Panc1 (cell line): ENCODE data around the gene CREBL2. TPM values are rescaled to one million over a fixed set of nuclear protein-coding genes. Genes with fewer than 3 reads are reported as not detected.

Experiments used
- ATAC-seq: fragments of 200-7000 bp; cut with Tn5 transposase; 2 replicates; pipeline ENCODE4 v1.9.1; 2020; ENCODE audit warnings: mild to moderate bottlenecking, moderate library complexity
- BruUV-seq: library from RNA; stranded (reverse); fragments of 400-500 nt; replicated peaks from 2 replicates; lab custom pipeline; 2021; lab: Mats Ljungman, UMichigan
- CTCF ChIA-PET: fragments of 300-600 bp; sonication (Branson Sonifier 250); formaldehyde crosslinking; loops from one replicate; lab custom pipeline; 2022; ENCODE audit warnings: antibody characterized with exemption; lab: Charles Lee
- POLR2A ChIA-PET: fragments of 300-600 bp; sonication (Branson Sonifier 250); formaldehyde crosslinking; loops from one replicate; lab custom pipeline; 2022; ENCODE audit warnings: antibody characterized with exemption; lab: Charles Lee
- DNase-seq: peaks from one replicate; pipeline ENCODE4 v3.0.0-alpha.2; 2010; ENCODE audit warnings: low read depth, low spot score
- H3K27ac ChIP-seq: 2 replicates; pipeline ENCODE4 v1.5.1; 2011; ENCODE audit warnings: mild to moderate bottlenecking, low read length, inconsistent platforms
- H3K27me3 ChIP-seq: fragments of 200-500 bp; sonication (Bioruptor generic); 2 replicates; pipeline ENCODE4 v1.6.0; 2014; ENCODE audit warnings: low read length, inconsistent platforms; ENCODE audit not compliant: control insufficient read depth, insufficient read depth
- H3K36me3 ChIP-seq: fragments of 200-500 bp; sonication (Bioruptor generic); 2 replicates; pipeline ENCODE4 v1.5.1; 2014; ENCODE audit warnings: inconsistent platforms, mild to moderate bottlenecking, low read length, moderate library complexity; ENCODE audit not compliant: control insufficient read depth, insufficient read depth
- H3K4me1 ChIP-seq: 2 replicates; pipeline ENCODE4 v1.5.1; 2011; ENCODE audit warnings: inconsistent platforms, mild to moderate bottlenecking, low read length, moderate library complexity; ENCODE audit not compliant: control insufficient read depth, insufficient read depth
- H3K4me3 ChIP-seq, 2 experiments: 2 replicates each; pipeline ENCODE4 v1.5.1; 2011 to 2012; ENCODE audit warnings: low read depth in 2 of 2, low read length in 2 of 2, mild to moderate bottlenecking in 2 of 2, inconsistent platforms in 1 of 2, moderate library complexity in 1 of 2
- H3K9me3 ChIP-seq: fragments of 200-500 bp; sonication (Bioruptor generic); 2 replicates; pipeline ENCODE4 v1.5.1; 2014; ENCODE audit warnings: low read depth, mild to moderate bottlenecking, inconsistent platforms, low read length, moderate library complexity; ENCODE audit not compliant: control insufficient read depth, insufficient read depth
- POLR2AphosphoS5 ChIP-seq: IDR thresholded peaks from 2 replicates; pipeline ENCODE4 v1.6.1; 2012; ENCODE audit warnings: mild to moderate bottlenecking, low read depth, low read length, moderate library complexity
- SIN3A ChIP-seq: IDR thresholded peaks from 2 replicates; pipeline ENCODE4 v1.6.1; 2012; ENCODE audit warnings: low read depth, mild to moderate bottlenecking, low read length, moderate library complexity, borderline replicate concordance; ENCODE audit not compliant: insufficient read depth
- TCF7L2 ChIP-seq: IDR thresholded peaks from 2 replicates; pipeline ENCODE4 v1.6.1; 2011; ENCODE audit warnings: mild to moderate bottlenecking, low read depth, low read length, inconsistent platforms
- in situ Hi-C: cut with HindIII; loops from 2 replicates; pipeline ENCODE4 v1.10.0; 2016; ENCODE audit warnings: low sequenced_read_pairs, low pct_unique_long_range_greater_than_20kb
- intact Hi-C: fragments of 100-400 bp; cut with micrococcal nuclease; formaldehyde crosslinking; loops from one replicate; pipeline ENCODE4 v1.10.0; 2022; ENCODE audit not compliant: unreplicated experiment
- total RNA-seq: library from RNA; stranded (reverse); gene quantifications from one replicate; pipeline ENCODE4 v1.2.1, GENCODE V29; 2021; ENCODE audit not compliant: unreplicated experiment
- TF ChIP-seq, protein P1 (sequence below): fragments of 450-650 bp; IDR thresholded peaks from 2 replicates; pipeline ENCODE4 v1.5.1; 2017; ENCODE audit warnings: mild to moderate bottlenecking
- TF ChIP-seq, protein P2 (sequence below), 2 experiments: IDR thresholded peaks; 2 replicates each; pipeline ENCODE4 v1.6.1; 2011 to 2012; ENCODE audit warnings: low read depth in 2 of 2, control low read depth in 1 of 2, low read length in 1 of 2, mild to moderate bottlenecking in 1 of 2, moderate library complexity in 1 of 2; ENCODE audit not compliant: insufficient read depth in 1 of 2

The CREBL2 gene
- total RNA-seq, 1 experiment from 2014 or later: 13.6 TPM

DNA sequence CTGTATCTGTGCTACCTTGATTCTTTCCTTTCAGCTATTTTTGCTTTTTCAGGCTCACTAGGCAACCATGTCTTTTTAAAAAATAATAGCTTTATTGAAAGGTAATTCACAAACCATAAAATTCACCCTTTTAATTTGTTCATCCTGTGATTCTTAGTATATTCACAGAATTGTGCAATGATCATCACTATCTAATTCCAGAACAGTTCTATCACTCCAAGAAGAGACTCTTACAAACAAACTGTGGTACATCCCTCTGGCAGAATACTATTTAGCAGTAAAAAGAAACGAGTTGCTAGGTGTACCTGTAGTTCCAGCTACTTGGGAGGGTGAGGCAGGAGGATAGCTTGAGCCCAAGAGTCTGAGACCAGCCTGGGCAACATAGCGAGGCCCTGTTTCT is 14.8 kb downstream of the CREBL2 start:
- H3K4me3 ChIP-seq: no peak overlapping the region
- POLR2A ChIA-PET: interaction anchor here (0.6 kb wide), 1 partner anchor 105 kb away, joined by 6 read pairs; no protein-coding TSS in a partner anchor
- H3K4me1 ChIP-seq: no peaks in the 10 kb centered on the region
- CTCF ChIA-PET: no interaction called here
- no peaks in the 10 kb centered on the region for H3K27me3 ChIP-seq
- TF ChIP-seq POLR2AphosphoS5 (no peak), TCF7L2 (no peak), SIN3A (no peak)
- TF ChIP-seq, protein P1, sequence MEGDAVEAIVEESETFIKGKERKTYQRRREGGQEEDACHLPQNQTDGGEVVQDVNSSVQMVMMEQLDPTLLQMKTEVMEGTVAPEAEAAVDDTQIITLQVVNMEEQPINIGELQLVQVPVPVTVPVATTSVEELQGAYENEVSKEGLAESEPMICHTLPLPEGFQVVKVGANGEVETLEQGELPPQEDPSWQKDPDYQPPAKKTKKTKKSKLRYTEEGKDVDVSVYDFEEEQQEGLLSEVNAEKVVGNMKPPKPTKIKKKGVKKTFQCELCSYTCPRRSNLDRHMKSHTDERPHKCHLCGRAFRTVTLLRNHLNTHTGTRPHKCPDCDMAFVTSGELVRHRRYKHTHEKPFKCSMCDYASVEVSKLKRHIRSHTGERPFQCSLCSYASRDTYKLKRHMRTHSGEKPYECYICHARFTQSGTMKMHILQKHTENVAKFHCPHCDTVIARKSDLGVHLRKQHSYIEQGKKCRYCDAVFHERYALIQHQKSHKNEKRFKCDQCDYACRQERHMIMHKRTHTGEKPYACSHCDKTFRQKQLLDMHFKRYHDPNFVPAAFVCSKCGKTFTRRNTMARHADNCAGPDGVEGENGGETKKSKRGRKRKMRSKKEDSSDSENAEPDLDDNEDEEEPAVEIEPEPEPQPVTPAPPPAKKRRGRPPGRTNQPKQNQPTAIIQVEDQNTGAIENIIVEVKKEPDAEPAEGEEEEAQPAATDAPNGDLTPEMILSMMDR: no peak
- TF ChIP-seq, protein P2, sequence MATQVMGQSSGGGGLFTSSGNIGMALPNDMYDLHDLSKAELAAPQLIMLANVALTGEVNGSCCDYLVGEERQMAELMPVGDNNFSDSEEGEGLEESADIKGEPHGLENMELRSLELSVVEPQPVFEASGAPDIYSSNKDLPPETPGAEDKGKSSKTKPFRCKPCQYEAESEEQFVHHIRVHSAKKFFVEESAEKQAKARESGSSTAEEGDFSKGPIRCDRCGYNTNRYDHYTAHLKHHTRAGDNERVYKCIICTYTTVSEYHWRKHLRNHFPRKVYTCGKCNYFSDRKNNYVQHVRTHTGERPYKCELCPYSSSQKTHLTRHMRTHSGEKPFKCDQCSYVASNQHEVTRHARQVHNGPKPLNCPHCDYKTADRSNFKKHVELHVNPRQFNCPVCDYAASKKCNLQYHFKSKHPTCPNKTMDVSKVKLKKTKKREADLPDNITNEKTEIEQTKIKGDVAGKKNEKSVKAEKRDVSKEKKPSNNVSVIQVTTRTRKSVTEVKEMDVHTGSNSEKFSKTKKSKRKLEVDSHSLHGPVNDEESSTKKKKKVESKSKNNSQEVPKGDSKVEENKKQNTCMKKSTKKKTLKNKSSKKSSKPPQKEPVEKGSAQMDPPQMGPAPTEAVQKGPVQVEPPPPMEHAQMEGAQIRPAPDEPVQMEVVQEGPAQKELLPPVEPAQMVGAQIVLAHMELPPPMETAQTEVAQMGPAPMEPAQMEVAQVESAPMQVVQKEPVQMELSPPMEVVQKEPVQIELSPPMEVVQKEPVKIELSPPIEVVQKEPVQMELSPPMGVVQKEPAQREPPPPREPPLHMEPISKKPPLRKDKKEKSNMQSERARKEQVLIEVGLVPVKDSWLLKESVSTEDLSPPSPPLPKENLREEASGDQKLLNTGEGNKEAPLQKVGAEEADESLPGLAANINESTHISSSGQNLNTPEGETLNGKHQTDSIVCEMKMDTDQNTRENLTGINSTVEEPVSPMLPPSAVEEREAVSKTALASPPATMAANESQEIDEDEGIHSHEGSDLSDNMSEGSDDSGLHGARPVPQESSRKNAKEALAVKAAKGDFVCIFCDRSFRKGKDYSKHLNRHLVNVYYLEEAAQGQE (IDR thresholded peaks at IDR 0.05; ENCODE audit: insufficient read depth in 1 of 2, low read depth in 2 of 2, low read length in 1 of 2): no peak
- no peak for ATAC-seq
- no peak for DNase-seq
- intact Hi-C loops: no loop called here
- in situ Hi-C loops: no loop called here
- H3K36me3 ChIP-seq: no peaks in the 10 kb centered on the region
- no TSS peak for BruUV-seq
- no peaks in the 10 kb centered on the region for H3K9me3 ChIP-seq
- H3K27ac ChIP-seq: no peak overlapping the region

DNA sequence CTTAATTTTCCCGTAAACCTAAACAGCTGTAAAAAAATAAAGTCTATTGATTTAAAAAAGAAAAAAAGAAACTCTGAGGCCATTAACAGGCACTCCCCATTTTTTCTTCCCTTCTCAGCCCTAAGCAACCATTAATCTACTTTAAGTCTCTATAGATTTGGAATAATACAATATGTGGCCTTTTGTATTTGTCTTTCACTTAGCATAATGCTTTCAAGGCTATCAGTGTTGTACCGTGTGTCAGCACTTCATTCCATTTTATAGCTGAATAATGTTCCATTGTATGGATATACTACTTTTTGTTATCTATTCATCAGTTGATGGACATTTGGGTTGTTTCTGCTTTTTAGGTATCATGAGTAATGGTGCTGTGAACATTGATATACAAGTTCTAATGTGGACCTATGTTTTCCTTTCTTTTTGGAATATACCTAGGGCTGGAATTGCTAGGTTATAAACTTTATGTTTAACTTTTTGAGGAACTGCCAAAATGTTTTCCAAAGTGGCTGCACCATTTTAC is 15.7 kb downstream of the CREBL2 start:
- ChIA-PET CTCF (no interaction called here), POLR2A (interaction anchor here (0.6 kb wide), 1 partner anchor 104 kb away, joined by 6 read pairs; no protein-coding TSS in a partner anchor)
- DNase-seq: no peak
- Histone ChIP-seq H3K4me1 (no peaks in the 10 kb centered on the region), H3K9me3 (no peaks in the 10 kb centered on the region), H3K27ac (no peak overlapping the region), H3K4me3 (no peak overlapping the region), H3K36me3 (no peaks in the 10 kb centered on the region), H3K27me3 (no peaks in the 10 kb centered on the region)
- intact Hi-C loops: no loop called here
- no peak for ATAC-seq
- BruUV-seq: no TSS peak
- in situ Hi-C loops: no loop called here
- TF ChIP-seq SIN3A (no peak), POLR2AphosphoS5 (no peak), TCF7L2 (no peak)
- TF ChIP-seq, protein P1: no peak
- TF ChIP-seq, protein P2 (IDR thresholded peaks at IDR 0.05; ENCODE audit: insufficient read depth in 1 of 2, low read depth in 2 of 2, low read length in 1 of 2): no peak
